ENCODE results near the gene RGR. TPM values are rescaled to one million over a fixed set of nuclear protein-coding genes. Genes with fewer than 3 reads are reported as not detected.

The RGR gene
- polyA plus RNA-seq, 1 donor = 18.9 TPM

DNA sequence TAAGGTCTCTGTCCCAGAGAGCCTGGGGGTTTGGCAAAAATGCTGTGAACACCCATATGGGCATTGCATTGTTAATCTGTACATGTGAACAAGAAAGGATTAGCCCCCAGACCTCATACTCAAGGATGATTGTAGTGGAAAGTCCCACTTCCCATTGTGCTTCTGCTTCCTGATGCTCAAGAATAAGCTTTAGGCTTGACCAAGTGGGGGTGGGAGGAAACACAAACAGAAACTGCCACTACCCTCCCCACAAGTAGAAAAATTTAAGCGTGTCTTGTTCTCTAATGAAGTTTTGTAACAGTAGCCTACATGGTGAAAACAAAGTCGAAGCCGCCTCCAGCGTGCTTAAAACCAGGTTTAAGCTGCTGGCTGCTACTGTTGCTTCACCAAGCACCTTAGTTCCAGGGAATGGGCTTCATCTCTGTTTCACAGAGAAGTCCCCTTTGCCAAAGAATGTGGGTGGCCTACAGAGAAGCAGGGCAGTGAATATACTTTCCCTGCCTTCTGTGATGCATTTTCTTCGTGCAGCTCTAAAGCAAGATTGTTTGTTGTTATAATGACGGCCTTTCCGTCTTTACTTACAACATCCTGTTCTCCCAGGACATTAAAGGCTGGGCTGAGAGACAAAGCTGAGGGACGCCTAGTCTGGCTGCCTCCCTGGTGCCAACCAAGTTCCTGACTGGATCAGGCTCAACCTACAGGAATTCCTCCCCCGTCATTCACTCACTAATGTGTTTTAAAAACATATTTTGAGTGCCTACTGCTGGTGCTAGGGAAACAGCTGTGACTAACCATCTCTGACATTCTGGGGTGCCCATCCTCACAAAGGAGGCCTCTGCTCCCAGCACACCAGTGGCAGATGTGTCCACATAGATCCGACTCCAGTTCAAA is 51.5 kb downstream of the RGR start:
- DNase-seq = no peak

DNA sequence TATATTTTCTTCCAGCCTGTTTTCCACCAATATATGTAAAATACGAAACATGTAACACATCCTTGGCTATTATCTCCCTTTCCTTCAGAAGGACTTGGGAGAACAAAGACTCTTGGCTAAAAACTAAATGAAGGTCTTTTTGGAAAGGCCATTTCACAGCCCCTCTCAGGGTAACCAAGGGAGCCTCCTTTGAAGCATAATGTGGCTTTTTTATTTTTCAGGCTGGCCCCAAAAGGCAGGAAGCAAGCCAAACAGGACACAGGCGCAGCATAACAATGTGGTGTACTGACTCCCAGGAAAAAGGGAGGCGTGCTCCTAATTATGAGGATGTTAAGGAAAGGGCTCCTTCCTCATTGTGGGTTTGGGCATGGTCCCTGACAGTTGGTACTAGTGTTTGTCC is 53.2 kb downstream of the RGR start:
- no peak for DNase-seq

DNA sequence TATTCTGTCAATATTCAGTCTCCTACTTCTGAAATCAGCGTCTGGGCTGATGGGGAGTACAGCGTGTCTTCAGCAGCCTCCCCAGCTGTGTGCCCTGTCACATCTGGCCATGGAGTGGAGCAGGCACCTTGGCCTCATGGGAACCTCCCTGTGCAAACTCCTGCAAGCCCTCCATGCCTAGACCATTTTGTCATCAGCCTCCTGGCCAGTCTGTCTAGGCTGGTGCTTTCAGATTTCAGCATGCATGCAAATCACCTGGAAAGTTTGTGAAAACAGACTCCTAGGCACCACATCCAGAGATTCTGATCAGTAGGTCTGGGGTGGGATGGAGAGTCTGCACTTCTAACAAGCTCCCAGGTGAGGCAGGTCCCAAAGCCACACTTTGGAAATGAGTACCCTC is 57.4 kb downstream of the RGR start:
- no peak for DNase-seq

DNA sequence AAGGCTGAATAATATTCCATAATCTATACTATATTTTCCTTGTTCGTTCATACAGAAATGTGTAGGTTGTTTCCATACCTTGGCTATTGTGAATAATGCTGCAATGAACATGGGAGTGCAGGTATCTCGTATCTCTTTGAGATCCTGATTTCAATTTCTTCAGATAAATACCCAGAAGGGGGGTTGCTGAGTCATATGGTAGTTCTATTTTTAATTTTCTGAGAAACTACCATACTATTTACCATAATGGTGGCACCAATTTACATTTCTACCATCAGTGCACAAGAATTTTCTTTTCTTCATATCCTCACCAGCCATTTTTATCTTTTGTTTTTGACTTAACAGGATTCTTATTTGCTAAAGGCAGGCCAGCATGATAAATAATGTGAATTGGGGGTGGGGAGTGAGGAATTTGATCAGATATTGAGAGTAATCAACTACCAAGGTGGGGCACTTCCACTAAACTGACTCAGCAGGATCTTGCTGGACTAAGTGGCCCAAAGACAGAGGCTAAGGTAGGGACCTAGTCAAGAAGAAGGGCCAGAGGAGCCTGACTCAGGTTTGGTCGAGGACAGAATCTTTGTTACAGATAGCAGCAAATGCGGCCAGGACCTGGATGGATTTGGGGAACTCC is 62.0 kb downstream of the RGR start:
- DNase-seq = no peak

DNA sequence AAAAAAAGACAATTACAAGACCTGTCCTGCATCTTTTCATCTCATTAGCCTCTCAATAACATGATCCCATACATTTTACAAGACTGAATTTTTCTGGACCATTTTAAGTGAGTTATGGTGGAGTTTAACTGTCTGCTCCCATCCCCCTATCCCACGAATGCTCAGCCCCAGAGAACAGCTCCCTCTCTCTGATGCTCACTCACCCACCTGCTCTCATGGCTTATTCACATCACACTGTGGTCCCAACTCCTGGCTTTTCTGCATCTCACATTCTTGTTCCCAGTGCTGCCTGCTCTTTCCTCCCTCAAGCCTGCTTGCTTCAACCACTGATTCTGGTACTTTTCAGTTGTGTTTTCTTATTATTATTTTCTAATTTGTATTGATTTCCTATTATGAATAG is 63.2 kb downstream of the RGR start:
- no peak for DNase-seq

DNA sequence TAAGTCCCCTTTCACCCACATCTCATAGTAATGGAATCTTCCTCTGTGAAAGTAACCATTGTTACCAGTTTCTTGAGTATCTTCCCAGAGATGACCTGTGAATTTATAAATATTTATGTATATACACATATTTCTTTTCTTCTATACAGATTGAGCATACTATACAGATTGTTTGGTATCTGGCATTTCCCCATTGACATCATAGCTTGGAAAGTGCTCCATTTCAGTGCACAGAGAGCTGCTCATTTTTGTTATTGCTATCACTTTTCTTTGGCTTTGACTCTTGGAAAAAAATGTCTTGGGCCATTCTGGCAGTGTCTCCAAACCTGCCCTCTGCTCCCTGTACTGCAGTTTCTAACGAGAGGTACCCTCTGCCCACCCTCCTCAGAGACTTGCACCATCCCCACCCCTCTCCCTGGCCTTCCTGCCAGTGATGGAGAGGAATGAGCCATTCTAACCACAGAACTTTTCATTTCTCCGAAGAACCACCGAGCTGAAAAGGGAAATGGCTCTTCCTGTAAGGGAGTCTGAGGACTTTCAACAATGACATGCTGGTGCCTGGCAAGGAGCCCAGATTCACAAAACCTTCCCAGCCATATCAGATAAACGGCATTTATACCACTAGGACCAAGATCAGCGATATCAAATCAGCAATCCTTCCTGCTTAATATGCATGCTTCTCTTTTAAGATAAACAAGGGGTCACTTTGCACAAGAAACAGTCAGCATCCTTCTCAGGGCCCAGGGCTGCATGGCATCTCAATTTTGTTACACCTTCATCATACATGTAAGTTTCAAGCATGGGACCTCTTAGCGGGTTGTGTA is 63.8 kb downstream of the RGR start:
- DNase-seq = no peak

Other genes starting within 250 kb of the RGR start
- 103 TPM for gene GHITM, start 105.5 kb upstream of the RGR start, polyA plus RNA-seq (ENCODE audit: insufficient read length)
- not detected for gene GPR15LG, start 71.3 kb upstream of the RGR start, polyA plus RNA-seq (ENCODE audit: insufficient read length)
- gene CDHR1, start 50.5 kb upstream of the RGR start, polyA plus RNA-seq (ENCODE audit: insufficient read length) = 1.0 TPM
- not detected for gene LRIT2, start 19.5 kb upstream of the RGR start, polyA plus RNA-seq (ENCODE audit: insufficient read length)
- not detected for gene LRIT1, start 3.5 kb upstream of the RGR start, polyA plus RNA-seq (ENCODE audit: insufficient read length)
- gene CCSER2, start 83.5 kb downstream of the RGR start, polyA plus RNA-seq (ENCODE audit: insufficient read length) = 54.6 TPM